ENCODE results near the gene RNF182. TPM values are rescaled to one million over a fixed set of nuclear protein-coding genes. Genes with fewer than 3 reads are reported as not detected.

The RNF182 gene
- total and polyA plus RNA-seq, 10 donors, result 0.02 to 3.6 (median 0.33) TPM; not detected in 3

GRCh38 chr6:13926378-13926777, 1.6 kb downstream of the RNF182 start:
- H3K27me3 ChIP-seq (replicated peaks in 1 of 7), result peaks cover 0 to 95% (median 66%) of the 10 kb centered on the region in 7 donors
- TF ChIP-seq POLR2AphosphoS5 (IDR thresholded peaks at IDR 0.05) (no peak), POLR2A (IDR thresholded peaks at IDR 0.05) (no peak), CTCF (IDR thresholded peaks at IDR 0.05 in 8 of 11, conservative IDR thresholded peaks at IDR 0.05 in 3 of 11) (no peak)
- peaks cover 0 to 23% (median 15%) of the 10 kb centered on the region in 6 donors for H3K4me1 ChIP-seq
- no peak for DNase-seq
- H3K9me3 ChIP-seq, result peaks cover 0 to 4% (median 0%) of the 10 kb centered on the region in 8 donors
- H3K4me3 ChIP-seq, result no peak overlapping the region
- no peak overlapping the region for H3K27ac ChIP-seq
- H3K36me3 ChIP-seq, result no peaks in the 10 kb centered on the region
- WGBS, 5 donors, result 75 to 88% (median 81%) methylated on average over 4 of the region's 4 CpGs
- intact Hi-C loops (cut with DNase I; ENCODE audit: low total_unique reads), result no loop called here

GRCh38 chr6:13927203-13927602, 2.5 kb downstream of the RNF182 start:
- Histone ChIP-seq H3K4me1 (peaks cover 0 to 23% (median 15%) of the 10 kb centered on the region in 6 donors), H3K4me3 (no peak overlapping the region), H3K27me3 (replicated peaks in 1 of 7) (peaks cover 0 to 96% (median 66%) of the 10 kb centered on the region in 7 donors), H3K36me3 (no peaks in the 10 kb centered on the region), H3K27ac (no peak overlapping the region), H3K9me3 (peaks cover 0 to 5% (median 0%) of the 10 kb centered on the region in 8 donors)
- no peak for DNase-seq
- intact Hi-C loops (cut with DNase I; ENCODE audit: low total_unique reads), result no loop called here
- 85 to 90% (median 88%) methylated on average over 3 of the region's 3 CpGs for WGBS, 5 donors
- no peak for TF ChIP-seq POLR2AphosphoS5 (IDR thresholded peaks at IDR 0.05)
- no peak for TF ChIP-seq CTCF (IDR thresholded peaks at IDR 0.05 in 8 of 11, conservative IDR thresholded peaks at IDR 0.05 in 3 of 11)
- TF ChIP-seq POLR2A (IDR thresholded peaks at IDR 0.05), result no peak

GRCh38 chr6:13929196-13929595, 4.4 kb downstream of the RNF182 start:
- Histone ChIP-seq H3K36me3 (no peaks in the 10 kb centered on the region), H3K9me3 (peaks cover 0 to 5% (median 0%) of the 10 kb centered on the region in 8 donors), H3K4me3 (no peak overlapping the region), H3K27ac (no peak overlapping the region), H3K27me3 (replicated peaks in 1 of 7) (peaks cover 0 to 78% (median 50%) of the 10 kb centered on the region in 7 donors), H3K4me1 (peaks cover 0 to 17% (median 13%) of the 10 kb centered on the region in 6 donors)
- intact Hi-C loops (cut with DNase I; ENCODE audit: low total_unique reads), result no loop called here
- DNase-seq, result no peak
- TF ChIP-seq POLR2AphosphoS5 (IDR thresholded peaks at IDR 0.05), result no peak
- TF ChIP-seq POLR2A (IDR thresholded peaks at IDR 0.05), result no peak
- no peak for TF ChIP-seq CTCF (IDR thresholded peaks at IDR 0.05 in 8 of 11, conservative IDR thresholded peaks at IDR 0.05 in 3 of 11)

GRCh38 chr6:13931797-13932402, 7.1 kb downstream of the RNF182 start:
- Histone ChIP-seq H3K9me3 (peaks cover 0 to 5% (median 0%) of the 10 kb centered on the region in 8 donors), H3K27me3 (replicated peaks in 1 of 7) (peaks cover 0 to 51% (median 24%) of the 10 kb centered on the region in 7 donors), H3K4me3 (no peak overlapping the region), H3K4me1 (no peaks in the 10 kb centered on the region), H3K36me3 (no peaks in the 10 kb centered on the region), H3K27ac (no peak overlapping the region)
- no peak for DNase-seq
- WGBS, 5 donors, result 77 to 95% (median 89%) methylated on average over 1 of the region's 1 CpG
- intact Hi-C loops (cut with DNase I; ENCODE audit: low total_unique reads), result no loop called here
- TF ChIP-seq POLR2A (IDR thresholded peaks at IDR 0.05) (no peak), CTCF (IDR thresholded peaks at IDR 0.05 in 8 of 11, conservative IDR thresholded peaks at IDR 0.05 in 3 of 11) (no peak), POLR2AphosphoS5 (IDR thresholded peaks at IDR 0.05) (no peak)
